Measurements from ENCODE around the gene TRPM4.
"Not testable (repeated sequence)": the region's sequence is repeated elsewhere in the genome, so short reads cannot be mapped to it uniquely, and the experiment has no call there.

TRPM4 gene

DNA sequence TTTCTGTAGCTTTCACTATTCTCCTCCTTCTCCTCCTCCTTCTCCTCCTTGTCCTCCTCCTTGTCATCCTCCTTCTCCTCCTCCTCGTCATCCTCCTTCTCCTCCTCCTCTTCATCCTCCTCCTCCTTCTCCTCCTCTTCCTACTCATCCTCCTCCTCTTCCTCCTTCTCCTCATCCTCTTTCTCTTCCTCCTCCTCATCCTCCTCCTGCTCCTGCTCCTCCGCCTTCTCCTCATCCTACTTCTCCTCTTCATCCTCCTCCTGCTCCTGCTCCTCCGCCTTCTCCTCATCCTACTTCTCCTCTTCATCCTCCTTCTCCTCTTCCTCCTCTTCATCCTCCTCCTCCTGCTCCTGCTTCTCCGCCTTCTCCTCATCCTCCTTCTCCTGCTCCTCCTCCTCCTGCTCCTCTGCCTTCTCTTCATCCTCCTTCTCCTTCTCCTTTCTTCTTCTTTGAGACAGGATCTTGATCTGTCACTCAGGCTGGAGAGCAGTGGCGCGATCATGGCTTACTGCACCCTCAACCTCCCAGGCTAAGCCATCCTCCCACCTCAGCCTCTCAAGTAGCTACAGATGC lies 36.3 kb downstream of the TRPM4 start:
- no peak for DNase-seq

DNA sequence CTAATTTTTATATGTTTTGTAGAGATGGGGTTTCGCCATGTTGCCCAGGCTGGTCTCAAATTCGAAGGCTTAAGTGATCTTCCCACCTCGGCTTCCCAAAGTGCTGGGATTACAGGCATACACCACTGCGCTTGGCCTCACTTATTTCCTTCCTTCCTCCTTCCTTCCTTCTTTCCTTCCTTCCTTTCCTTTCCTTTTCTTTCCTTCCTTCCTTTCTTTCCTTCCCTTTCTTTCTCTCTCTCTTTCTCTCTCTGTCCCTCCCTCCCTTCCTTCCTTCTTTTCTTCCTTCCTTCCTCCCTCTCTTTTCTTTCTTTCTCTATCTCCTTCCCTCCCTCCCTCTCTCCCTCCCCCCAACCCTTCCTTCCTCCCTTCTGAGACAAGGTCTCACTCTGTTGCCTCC lies 36.8 kb downstream of the TRPM4 start:
- no peak for DNase-seq

DNA sequence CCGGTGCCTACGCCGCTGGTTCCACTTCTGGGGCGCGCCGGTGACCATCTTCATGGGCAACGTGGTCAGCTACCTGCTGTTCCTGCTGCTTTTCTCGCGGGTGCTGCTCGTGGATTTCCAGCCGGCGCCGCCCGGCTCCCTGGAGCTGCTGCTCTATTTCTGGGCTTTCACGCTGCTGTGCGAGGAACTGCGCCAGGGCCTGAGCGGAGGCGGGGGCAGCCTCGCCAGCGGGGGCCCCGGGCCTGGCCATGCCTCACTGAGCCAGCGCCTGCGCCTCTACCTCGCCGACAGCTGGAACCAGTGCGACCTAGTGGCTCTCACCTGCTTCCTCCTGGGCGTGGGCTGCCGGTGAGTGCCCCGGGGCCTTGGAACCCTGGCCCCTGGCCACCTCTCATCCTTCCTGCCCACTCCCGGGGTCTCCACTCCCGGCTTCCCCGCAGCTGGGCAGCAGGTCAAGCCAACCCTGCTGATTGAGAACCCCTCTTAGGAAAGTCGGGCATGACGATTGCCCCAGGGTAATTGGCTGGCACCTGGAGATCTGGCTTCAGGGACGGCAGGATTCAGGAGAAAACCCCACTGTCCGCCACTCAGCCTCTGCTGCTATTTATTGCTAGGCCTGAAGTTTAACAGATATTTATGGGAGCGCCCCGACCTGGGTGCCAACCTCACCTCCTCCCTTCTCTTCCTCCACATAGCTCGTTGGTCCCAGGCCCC lies 39.1 kb downstream of the TRPM4 start:
- no peak for DNase-seq

GRCh38 chr19:49200238-49200862 lies 42.8 kb downstream of the TRPM4 start:
- no peak for DNase-seq

GRCh38 chr19:49201042-49201441 lies 43.5 kb downstream of the TRPM4 start:
- DNase-seq: no peak

DNA sequence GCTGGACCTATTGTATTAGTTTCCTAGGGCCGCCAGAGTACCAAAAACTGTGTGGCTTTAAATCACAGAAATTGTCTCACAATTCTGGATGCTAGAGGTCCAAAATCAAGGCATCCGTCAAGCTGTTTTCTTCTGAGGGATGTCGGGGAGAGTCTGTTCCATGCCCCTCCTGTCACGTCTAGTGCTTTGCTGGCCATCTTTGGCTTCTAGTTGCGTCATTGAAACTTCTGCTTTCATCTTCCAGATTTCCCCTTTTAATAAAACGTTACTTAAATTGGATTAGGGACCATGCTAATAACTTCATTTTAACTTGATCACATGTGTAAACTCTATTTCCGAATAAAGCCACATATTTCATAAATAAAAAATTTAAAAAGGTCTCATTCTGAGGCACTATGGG lies 47.5 kb downstream of the TRPM4 start:
- no peak for DNase-seq

DNA sequence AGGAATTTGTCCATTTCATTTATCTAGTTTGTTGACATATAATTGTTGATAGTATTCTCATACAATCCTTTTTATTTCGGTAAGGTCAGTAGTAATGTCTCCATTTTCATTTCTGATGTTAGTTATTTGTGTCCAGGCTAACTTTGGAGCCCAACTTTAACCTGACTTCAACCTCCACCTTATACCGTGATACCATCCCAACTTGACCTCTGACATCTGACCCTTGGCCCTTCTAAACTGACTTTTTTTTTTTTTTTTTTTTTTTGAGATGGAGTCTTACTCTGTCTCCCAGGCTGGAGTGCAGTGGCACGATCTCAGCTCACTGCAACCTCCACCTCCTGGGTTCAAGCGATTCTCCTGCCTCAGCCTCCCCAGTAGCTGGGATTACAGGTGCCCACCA lies 51.9 kb downstream of the TRPM4 start:
- DNase-seq: not testable (repeated sequence)

- DNase-seq: no peak
Measured at GRCh38 chr19:49210108-49210900, 52.7 kb downstream of the TRPM4 start.

DNA sequence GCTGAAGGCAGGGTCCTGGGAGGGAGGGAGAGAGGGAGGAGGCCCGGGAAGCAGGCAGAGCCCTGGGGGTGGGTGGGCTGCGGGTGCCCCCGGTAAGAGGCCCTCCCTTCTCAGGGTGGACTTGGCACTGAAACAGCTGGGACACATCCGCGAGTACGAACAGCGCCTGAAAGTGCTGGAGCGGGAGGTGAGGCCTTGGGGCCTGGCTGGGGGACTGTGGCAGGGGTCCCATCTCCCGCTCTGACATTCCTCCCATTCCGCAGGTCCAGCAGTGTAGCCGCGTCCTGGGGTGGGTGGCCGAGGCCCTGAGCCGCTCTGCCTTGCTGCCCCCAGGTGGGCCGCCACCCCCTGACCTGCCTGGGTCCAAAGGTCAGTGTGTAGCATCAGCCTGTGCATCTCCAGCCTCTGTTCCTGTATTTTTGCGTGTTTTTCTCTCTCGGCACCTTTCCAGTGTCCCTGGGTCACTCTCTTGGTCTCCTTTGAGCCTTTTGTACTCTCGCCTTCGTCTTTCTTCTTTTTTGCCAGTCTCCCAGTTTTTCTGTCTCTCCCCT lies 53.4 kb downstream of the TRPM4 start:
- no peak for DNase-seq

- no peak for DNase-seq
Measured at GRCh38 chr19:49212016-49212701, 54.6 kb downstream of the TRPM4 start.

DNA sequence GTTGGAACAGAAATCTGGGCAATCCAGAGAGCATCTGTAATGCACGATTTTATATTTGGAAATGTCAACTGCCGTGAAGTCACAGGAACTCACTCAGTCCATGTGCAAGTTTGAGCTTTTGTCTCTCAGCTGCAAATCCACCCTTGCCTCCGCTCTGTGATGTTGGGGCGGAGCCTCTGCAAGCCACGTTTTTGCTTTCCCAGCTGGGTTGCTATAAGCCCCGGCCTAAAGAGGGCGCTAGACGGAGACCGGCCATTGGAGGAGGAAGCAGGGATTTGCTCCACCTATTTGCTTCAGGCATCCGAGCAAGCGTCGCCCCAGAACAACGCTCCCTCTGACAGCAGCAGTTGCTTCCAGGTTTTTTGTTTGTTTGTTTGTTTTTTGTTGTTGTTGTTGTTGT lies 56.2 kb downstream of the TRPM4 start:
- no peak for DNase-seq

DNA sequence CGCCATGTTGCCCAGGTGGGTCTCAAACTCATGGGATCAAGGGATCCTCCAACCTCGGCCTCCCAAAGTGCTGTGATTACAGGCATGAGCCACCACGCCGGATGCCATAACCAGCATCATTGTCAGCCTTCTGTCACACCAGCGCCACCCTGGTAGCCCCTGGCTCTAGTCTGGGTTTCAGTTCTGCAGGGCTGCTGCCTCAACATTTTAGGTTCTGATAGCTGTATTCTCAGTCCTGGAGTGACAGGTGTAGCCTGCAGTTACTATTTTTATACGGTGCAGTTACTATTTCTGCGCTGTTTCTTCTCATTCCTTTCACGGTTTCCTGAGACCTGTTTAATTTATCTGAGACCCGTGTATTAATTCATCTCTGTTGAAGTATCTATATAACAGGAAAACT lies 57.1 kb downstream of the TRPM4 start:
- no peak for DNase-seq

DNA sequence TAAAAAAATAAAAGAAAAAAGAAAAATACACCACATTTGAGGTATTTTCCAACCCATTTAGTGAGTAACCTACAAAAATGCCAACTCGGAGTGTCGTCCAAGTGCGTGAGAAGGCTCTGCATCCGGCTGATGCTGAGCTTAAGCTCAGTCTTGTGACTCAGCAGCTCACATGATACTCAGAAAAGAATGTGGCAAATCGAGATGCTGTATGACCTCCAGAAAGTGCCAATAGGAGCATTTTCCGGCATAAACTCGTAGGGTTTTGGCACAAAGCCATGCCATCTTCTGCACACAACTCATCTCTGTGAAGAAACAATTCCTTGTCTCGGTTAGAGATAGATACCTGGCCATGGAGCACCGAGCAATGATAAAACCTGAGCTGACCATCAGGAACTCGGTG lies 58.5 kb downstream of the TRPM4 start:
- DNase-seq: no peak

DNA sequence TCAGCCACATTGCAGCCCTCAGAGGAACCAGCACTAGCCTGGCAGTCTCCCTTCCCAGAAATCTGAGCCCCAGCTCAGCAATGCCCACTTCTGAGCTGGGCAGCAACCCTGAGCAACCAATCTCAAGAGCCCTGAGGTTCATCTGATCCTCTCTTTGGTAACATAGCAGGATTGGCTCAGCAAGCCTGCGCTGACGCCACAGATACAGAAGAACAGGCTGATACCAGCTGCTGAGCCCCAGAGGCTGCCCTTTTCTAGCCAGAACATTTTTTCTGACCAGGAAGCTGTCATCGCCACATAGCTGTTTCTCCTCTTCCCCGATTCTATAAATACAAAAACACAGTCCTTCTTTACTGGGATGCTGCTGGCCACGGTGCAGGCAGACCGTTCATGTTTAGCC lies 59.8 kb downstream of the TRPM4 start:
- no peak for DNase-seq

DNA sequence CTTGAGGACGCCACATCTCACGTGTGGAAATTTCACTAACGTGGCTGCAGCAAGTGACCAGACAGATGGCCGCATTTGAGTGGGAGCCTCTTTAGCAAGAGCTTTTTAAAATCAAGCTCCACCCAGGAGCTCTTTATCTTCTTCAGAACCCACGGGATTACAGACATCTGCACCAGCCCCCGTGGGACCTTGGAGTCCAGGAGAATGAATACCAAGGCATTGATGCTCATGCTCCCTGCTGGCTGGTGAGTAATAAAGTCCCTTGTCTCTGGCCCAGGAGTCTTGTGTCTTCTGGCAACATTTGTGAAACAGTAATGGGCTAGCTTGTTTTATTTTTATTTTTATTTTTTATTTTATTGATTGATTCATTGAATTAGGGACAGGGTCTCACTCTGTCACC lies 64.4 kb downstream of the TRPM4 start:
- DNase-seq: no peak

DNA sequence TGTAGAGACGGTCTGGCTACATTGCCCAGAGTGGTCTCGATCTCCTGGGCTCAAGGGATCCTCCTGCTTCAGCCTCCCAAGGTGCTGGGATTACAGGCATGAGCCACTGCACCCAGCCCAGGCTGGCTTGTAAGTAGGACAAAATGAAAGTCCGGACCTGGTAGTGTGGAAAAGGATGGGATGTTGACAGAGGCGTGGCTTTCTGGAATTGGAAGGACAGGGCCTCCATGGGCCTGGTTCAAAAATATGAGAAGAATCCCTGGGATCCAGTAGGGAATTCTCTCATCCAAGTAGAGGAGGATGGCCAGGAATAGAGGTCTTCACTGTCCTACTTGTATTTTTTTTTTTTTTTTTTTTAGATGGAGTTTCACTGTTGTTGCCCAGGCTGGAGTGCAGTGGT lies 64.9 kb downstream of the TRPM4 start:
- DNase-seq: no peak

DNA sequence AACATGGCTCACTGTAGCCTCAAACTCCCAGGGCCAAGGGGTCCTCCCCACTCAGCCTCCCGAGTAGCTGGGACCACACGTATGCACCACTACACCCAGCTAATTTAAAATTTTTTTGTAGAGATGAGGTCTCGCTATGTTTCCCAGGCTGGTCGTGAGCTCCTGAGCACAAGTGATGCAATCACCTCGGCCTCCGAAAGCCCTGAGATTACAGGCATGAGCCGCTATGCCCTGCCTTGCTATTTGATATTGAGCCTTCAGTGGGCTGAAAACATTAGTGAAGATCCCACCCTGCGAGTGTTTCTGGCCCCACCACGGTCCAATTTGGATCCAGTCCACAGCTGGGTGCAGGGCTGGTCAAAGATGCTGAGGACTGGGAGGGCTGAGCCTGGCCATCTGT lies 65.9 kb downstream of the TRPM4 start:
- no peak for DNase-seq

DNA sequence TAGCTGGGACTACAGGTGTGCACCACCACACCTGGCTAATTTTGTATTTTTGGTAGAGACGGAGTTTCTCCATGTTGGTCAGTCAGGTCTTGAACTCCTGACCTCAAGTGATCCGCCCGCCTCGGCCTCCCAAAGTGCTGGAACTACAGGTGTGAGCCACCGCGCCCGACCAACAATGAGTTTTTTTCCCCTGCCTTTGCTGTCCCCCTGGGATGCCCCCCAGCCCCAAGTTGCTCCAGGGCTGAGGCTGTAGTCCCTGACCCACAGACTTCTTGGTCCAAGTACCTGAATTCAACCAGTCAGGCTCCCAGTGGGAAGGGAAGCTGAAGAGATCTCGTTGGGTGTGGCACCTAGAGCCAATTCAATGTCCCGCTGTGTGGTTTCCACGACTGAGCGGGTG lies 66.8 kb downstream of the TRPM4 start:
- not testable (repeated sequence) for DNase-seq

DNA sequence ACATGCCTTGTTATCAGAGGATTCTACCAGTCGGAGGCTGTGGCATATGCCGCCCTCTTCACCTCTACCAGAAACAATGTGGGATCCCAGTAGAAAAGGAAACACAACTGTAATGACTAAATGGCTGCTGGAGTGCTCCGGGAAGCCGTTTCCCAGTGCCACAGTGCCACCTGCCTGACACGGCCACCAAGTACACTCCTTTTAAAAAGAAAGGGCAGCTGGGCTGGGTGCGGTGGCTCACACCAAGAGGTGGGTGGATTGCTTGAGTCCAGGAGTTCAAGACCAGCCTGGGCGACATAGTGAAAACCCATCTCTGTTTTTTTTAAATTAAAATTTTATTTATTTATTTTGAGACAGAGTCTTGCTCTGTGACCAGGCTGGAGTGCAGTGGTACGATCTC lies 67.3 kb downstream of the TRPM4 start:
- DNase-seq: no peak

- DNase-seq: no peak
Measured at GRCh38 chr19:49229416-49229815, 71.8 kb downstream of the TRPM4 start.

GRCh38 chr19:49231389-49231788 lies 73.8 kb downstream of the TRPM4 start:
- DNase-seq: no peak

- DNase-seq: no peak
Measured at GRCh38 chr19:49231804-49232203, 74.2 kb downstream of the TRPM4 start.

DNA sequence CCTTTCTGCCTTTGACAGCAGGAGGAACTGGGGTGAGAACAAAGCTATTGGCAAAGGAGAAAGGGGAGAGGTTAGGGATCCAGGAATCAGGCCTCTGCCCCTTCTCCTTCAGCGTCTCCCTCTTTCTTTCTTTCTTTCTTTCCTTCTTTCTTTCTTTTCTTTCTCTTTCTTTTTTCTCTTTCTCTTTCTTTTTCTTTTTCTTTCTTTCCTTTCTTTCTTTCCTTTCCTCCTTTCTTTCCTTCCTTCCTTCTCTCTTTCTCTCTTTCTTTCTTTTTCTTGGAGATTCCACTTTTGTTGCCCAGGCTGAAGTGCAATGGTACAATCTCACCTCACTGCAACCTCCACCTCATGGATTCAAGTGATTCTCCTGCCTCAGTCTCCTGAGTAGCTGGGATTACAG lies 75.6 kb downstream of the TRPM4 start:
- no peak for DNase-seq

All from cerebellar nuclear complex (tissue), 1 donor.